Measurements from ENCODE around the gene ADAMTSL1.

DNA sequence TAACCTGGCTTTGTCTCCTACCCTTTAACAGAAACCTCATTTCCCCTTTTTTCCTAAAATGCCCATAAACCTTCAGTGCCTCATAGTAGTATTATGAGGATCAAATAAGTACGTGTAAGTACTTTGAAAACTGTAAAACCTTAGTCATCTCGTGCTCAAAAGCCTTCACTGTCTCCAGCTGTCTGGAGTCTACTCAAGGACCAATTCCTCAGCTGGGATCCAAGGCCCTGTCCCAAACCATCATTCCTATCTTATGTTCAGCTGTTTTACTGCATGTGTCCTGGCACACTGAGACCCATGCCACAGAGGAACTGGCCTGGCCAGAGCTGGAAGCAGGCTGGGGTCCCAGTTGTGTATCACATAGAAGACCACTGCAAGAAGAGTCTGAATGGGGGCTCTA, 15.9 kb downstream of the ADAMTSL1 start:
- TF ChIP-seq, protein P1, sequence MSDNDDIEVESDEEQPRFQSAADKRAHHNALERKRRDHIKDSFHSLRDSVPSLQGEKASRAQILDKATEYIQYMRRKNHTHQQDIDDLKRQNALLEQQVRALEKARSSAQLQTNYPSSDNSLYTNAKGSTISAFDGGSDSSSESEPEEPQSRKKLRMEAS (IDR thresholded peaks at IDR 0.05), result no peak
- no peak for TF ChIP-seq GABPA (IDR thresholded peaks at IDR 0.05 in 1 of 2, conservative IDR thresholded peaks at IDR 0.05 in 1 of 2)
- TF ChIP-seq RAD21 (IDR thresholded peaks at IDR 0.05), result no peak
- TF ChIP-seq, protein P2, sequence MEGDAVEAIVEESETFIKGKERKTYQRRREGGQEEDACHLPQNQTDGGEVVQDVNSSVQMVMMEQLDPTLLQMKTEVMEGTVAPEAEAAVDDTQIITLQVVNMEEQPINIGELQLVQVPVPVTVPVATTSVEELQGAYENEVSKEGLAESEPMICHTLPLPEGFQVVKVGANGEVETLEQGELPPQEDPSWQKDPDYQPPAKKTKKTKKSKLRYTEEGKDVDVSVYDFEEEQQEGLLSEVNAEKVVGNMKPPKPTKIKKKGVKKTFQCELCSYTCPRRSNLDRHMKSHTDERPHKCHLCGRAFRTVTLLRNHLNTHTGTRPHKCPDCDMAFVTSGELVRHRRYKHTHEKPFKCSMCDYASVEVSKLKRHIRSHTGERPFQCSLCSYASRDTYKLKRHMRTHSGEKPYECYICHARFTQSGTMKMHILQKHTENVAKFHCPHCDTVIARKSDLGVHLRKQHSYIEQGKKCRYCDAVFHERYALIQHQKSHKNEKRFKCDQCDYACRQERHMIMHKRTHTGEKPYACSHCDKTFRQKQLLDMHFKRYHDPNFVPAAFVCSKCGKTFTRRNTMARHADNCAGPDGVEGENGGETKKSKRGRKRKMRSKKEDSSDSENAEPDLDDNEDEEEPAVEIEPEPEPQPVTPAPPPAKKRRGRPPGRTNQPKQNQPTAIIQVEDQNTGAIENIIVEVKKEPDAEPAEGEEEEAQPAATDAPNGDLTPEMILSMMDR (IDR thresholded peaks at IDR 0.05; ENCODE audit: low read depth, low read length, missing input control), result no peak
- no peak for TF ChIP-seq TAF1 (conservative IDR thresholded peaks at IDR 0.05)
- TF ChIP-seq SP1 (IDR thresholded peaks at IDR 0.05), result no peak
- no peak for TF ChIP-seq YY1 (IDR thresholded peaks at IDR 0.05)
- TF ChIP-seq, protein P3, sequence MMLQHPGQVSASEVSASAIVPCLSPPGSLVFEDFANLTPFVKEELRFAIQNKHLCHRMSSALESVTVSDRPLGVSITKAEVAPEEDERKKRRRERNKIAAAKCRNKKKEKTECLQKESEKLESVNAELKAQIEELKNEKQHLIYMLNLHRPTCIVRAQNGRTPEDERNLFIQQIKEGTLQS (IDR thresholded peaks at IDR 0.05), result no peak
- TF ChIP-seq NR2F2 (IDR thresholded peaks at IDR 0.05), result no peak
- no peak for TF ChIP-seq EGR1 (IDR thresholded peaks at IDR 0.05; ENCODE audit: low read depth in 2 of 2)
- TF ChIP-seq, protein P4, sequence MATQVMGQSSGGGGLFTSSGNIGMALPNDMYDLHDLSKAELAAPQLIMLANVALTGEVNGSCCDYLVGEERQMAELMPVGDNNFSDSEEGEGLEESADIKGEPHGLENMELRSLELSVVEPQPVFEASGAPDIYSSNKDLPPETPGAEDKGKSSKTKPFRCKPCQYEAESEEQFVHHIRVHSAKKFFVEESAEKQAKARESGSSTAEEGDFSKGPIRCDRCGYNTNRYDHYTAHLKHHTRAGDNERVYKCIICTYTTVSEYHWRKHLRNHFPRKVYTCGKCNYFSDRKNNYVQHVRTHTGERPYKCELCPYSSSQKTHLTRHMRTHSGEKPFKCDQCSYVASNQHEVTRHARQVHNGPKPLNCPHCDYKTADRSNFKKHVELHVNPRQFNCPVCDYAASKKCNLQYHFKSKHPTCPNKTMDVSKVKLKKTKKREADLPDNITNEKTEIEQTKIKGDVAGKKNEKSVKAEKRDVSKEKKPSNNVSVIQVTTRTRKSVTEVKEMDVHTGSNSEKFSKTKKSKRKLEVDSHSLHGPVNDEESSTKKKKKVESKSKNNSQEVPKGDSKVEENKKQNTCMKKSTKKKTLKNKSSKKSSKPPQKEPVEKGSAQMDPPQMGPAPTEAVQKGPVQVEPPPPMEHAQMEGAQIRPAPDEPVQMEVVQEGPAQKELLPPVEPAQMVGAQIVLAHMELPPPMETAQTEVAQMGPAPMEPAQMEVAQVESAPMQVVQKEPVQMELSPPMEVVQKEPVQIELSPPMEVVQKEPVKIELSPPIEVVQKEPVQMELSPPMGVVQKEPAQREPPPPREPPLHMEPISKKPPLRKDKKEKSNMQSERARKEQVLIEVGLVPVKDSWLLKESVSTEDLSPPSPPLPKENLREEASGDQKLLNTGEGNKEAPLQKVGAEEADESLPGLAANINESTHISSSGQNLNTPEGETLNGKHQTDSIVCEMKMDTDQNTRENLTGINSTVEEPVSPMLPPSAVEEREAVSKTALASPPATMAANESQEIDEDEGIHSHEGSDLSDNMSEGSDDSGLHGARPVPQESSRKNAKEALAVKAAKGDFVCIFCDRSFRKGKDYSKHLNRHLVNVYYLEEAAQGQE (IDR thresholded peaks at IDR 0.05), result no peak
- TF ChIP-seq JUND (IDR thresholded peaks at IDR 0.05), result no peak
- no peak for TF ChIP-seq FOXA1 (IDR thresholded peaks at IDR 0.05)
